PFSK-1 (cell line): ENCODE measurements around the gene UMOD.

ENCODE experiments used
- POLR2AphosphoS5 ChIP-seq: IDR thresholded peaks from 2 replicates; pipeline ENCODE4 v1.6.1; 2012; ENCODE audit warnings: low read depth, mild to moderate bottlenecking, control low read depth, low read length, moderate library complexity
- SIN3A ChIP-seq: IDR thresholded peaks from 2 replicates; pipeline ENCODE4 v1.6.1; 2012; ENCODE audit warnings: mild to moderate bottlenecking, low read length, moderate library complexity, borderline replicate concordance; ENCODE audit not compliant: insufficient read depth

- TF ChIP-seq POLR2AphosphoS5 (no peak), SIN3A (no peak)
Observed at GRCh38 chr16:20393801-20394577, 41.5 kb upstream of the UMOD start.
